HG03064 (cell line): Measurements from ENCODE around the gene TRIP13.
"Not testable (repeated sequence)": the region's sequence is repeated elsewhere in the genome, so short reads cannot be mapped to it uniquely, and the experiment has no call there.

ENCODE experiments used
- ATAC-seq: cut with Tn5 transposase; IDR thresholded peaks from one replicate; pipeline ENCODE4 v1.9.1; 2021; ENCODE audit warnings: low read depth; ENCODE audit not compliant: unreplicated experiment

TRIP13 gene

GRCh38 chr5:871596-872298, 20.9 kb upstream of the TRIP13 start:
- ATAC-seq = no peak

GRCh38 chr5:872301-872700, 20.4 kb upstream of the TRIP13 start:
- no peak for ATAC-seq

- ATAC-seq = no peak
Measured at GRCh38 chr5:873328-873727, 19.4 kb upstream of the TRIP13 start.

- no peak for ATAC-seq
Measured at GRCh38 chr5:875931-876330, 16.8 kb upstream of the TRIP13 start.

- no peak for ATAC-seq
Measured at GRCh38 chr5:876398-877365, 16.0 kb upstream of the TRIP13 start.

GRCh38 chr5:878125-878524, 14.6 kb upstream of the TRIP13 start:
- no peak for ATAC-seq

- ATAC-seq = not testable (repeated sequence)
Measured at GRCh38 chr5:878677-879076, 14.0 kb upstream of the TRIP13 start.

- no peak for ATAC-seq
Measured at GRCh38 chr5:880816-881550, 11.7 kb upstream of the TRIP13 start.

GRCh38 chr5:881551-881935, 11.1 kb upstream of the TRIP13 start:
- ATAC-seq = no peak

- ATAC-seq = no peak
Measured at GRCh38 chr5:882253-883183, 10.2 kb upstream of the TRIP13 start.

GRCh38 chr5:883475-884181, 9.1 kb upstream of the TRIP13 start:
- no peak for ATAC-seq

GRCh38 chr5:884345-885126, 8.1 kb upstream of the TRIP13 start:
- ATAC-seq = no peak

GRCh38 chr5:885127-885442, 7.6 kb upstream of the TRIP13 start:
- no peak for ATAC-seq

- ATAC-seq = no peak
Measured at GRCh38 chr5:885529-885928, 7.2 kb upstream of the TRIP13 start.

GRCh38 chr5:886036-886435, 6.6 kb upstream of the TRIP13 start:
- no peak for ATAC-seq

GRCh38 chr5:886716-887325, 5.9 kb upstream of the TRIP13 start:
- ATAC-seq = no peak

- no peak for ATAC-seq
Measured at GRCh38 chr5:887947-888637, 4.6 kb upstream of the TRIP13 start.

GRCh38 chr5:888638-889035, 4.0 kb upstream of the TRIP13 start:
- no peak for ATAC-seq
